ENCODE data around the gene UPF1. TPM values are rescaled to one million over a fixed set of nuclear protein-coding genes. Genes with fewer than 3 reads are reported as not detected.

UPF1 gene
- total RNA-seq, 1 donor from 2014 or later = 57.8 TPM

GRCh38 chr19:18803550-18804138 lies 28.1 kb upstream of the UPF1 start:
- no peak overlapping the region for H3K4me3 ChIP-seq (ENCODE audit: insufficient read depth, low read depth, low read length)
- peaks cover 43% of the 10 kb centered on the region for H3K27me3 Mint-ChIP-seq (ENCODE audit: low read depth, unreplicated experiment)
- FAIRE-seq = no peak

GRCh38 chr19:18804139-18804601 lies 27.6 kb upstream of the UPF1 start:
- no peak overlapping the region for H3K27ac ChIP-seq (ENCODE audit: low read depth, low read length)
- Mint-ChIP-seq H3K27me3 (ENCODE audit: low read depth, unreplicated experiment) (peaks cover 48% of the 10 kb centered on the region), H3K4me3 (ENCODE audit: unreplicated experiment) (no peak overlapping the region), H3K9me3 (ENCODE audit: unreplicated experiment) (no peaks in the 10 kb centered on the region), H3K36me3 (ENCODE audit: low read depth, unreplicated experiment) (no peaks in the 10 kb centered on the region), H3K4me1 (ENCODE audit: low read depth, unreplicated experiment) (no peaks in the 10 kb centered on the region), H3K27ac (ENCODE audit: unreplicated experiment) (no peak overlapping the region)
- no peaks in the 10 kb centered on the region for H3K4me1 ChIP-seq (ENCODE audit: insufficient read depth, low read length)
- H3K4me3 ChIP-seq (ENCODE audit: insufficient read depth, low read depth, low read length) = no peak overlapping the region
- no peak overlapping the region for H3K9ac ChIP-seq (ENCODE audit: low read length)
- DNase-seq (ENCODE audit: low read depth) = no peak
- no peak for FAIRE-seq
- TF ChIP-seq EZH2 (IDR thresholded peaks at IDR 0.05; ENCODE audit: insufficient read depth, low read length) (no peak), CTCF (IDR thresholded peaks at IDR 0.05; ENCODE audit: insufficient read depth, low read depth, low read length) (no peak)
- H3K36me3 ChIP-seq (ENCODE audit: insufficient read depth, low read length) = no peaks in the 10 kb centered on the region
- no peaks in the 10 kb centered on the region for H3K79me2 ChIP-seq (ENCODE audit: insufficient read depth, low read length)
- H3K9me3 ChIP-seq (ENCODE audit: insufficient read depth, low read depth, low read length) = no peaks in the 10 kb centered on the region
- peaks cover 11% of the 10 kb centered on the region for H3K27me3 ChIP-seq (ENCODE audit: insufficient read depth, low read length)
- no peaks in the 10 kb centered on the region for H4K20me1 ChIP-seq (ENCODE audit: insufficient read depth, low read length)
- H2AFZ ChIP-seq (ENCODE audit: low read depth, low read length) = no peak overlapping the region
- no peak overlapping the region for H3K4me2 ChIP-seq (ENCODE audit: low read length)

More at GRCh38 chr19:18803550-18804138, 28.1 kb upstream of the UPF1 start:
- Mint-ChIP-seq H3K4me3 (ENCODE audit: unreplicated experiment) (no peak overlapping the region), H3K27ac (ENCODE audit: unreplicated experiment) (no peak overlapping the region), H3K9me3 (ENCODE audit: unreplicated experiment) (no peaks in the 10 kb centered on the region), H3K36me3 (ENCODE audit: low read depth, unreplicated experiment) (no peaks in the 10 kb centered on the region), H3K4me1 (ENCODE audit: low read depth, unreplicated experiment) (no peaks in the 10 kb centered on the region)
- no peak overlapping the region for H3K9ac ChIP-seq (ENCODE audit: low read length)
- no peak for DNase-seq (ENCODE audit: low read depth)
- H3K27ac ChIP-seq (ENCODE audit: low read depth, low read length) = no peak overlapping the region
- H4K20me1 ChIP-seq (ENCODE audit: insufficient read depth, low read length) = no peaks in the 10 kb centered on the region
- no peaks in the 10 kb centered on the region for H3K4me1 ChIP-seq (ENCODE audit: insufficient read depth, low read length)
- no peaks in the 10 kb centered on the region for H3K9me3 ChIP-seq (ENCODE audit: insufficient read depth, low read depth, low read length)
- H3K79me2 ChIP-seq (ENCODE audit: insufficient read depth, low read length) = no peaks in the 10 kb centered on the region
- TF ChIP-seq EZH2 (IDR thresholded peaks at IDR 0.05; ENCODE audit: insufficient read depth, low read length) (no peak), CTCF (IDR thresholded peaks at IDR 0.05; ENCODE audit: insufficient read depth, low read depth, low read length) (no peak)
- H3K36me3 ChIP-seq (ENCODE audit: insufficient read depth, low read length) = no peaks in the 10 kb centered on the region
- no peak overlapping the region for H3K4me2 ChIP-seq (ENCODE audit: low read length)
- no peak overlapping the region for H2AFZ ChIP-seq (ENCODE audit: low read depth, low read length)
- peaks cover 11% of the 10 kb centered on the region for H3K27me3 ChIP-seq (ENCODE audit: insufficient read depth, low read length)

- Histone ChIP-seq H4K20me1 (ENCODE audit: insufficient read depth, low read length) (no peaks in the 10 kb centered on the region), H3K9ac (ENCODE audit: low read length) (no peak overlapping the region), H3K4me1 (ENCODE audit: insufficient read depth, low read length) (no peaks in the 10 kb centered on the region), H3K4me2 (ENCODE audit: low read length) (no peak overlapping the region), H3K79me2 (ENCODE audit: insufficient read depth, low read length) (no peaks in the 10 kb centered on the region), H3K4me3 (ENCODE audit: insufficient read depth, low read depth, low read length) (no peak overlapping the region), H2AFZ (ENCODE audit: low read depth, low read length) (no peak overlapping the region), H3K9me3 (ENCODE audit: insufficient read depth, low read depth, low read length) (no peaks in the 10 kb centered on the region), H3K27me3 (ENCODE audit: insufficient read depth, low read length) (peaks cover 14% of the 10 kb centered on the region), H3K36me3 (ENCODE audit: insufficient read depth, low read length) (no peaks in the 10 kb centered on the region), H3K27ac (ENCODE audit: low read depth, low read length) (no peak overlapping the region)
- no peak for DNase-seq (ENCODE audit: low read depth)
- no peaks in the 10 kb centered on the region for H3K4me1 Mint-ChIP-seq (ENCODE audit: low read depth, unreplicated experiment)
- H3K4me3 Mint-ChIP-seq (ENCODE audit: unreplicated experiment) = no peak overlapping the region
- no peaks in the 10 kb centered on the region for H3K9me3 Mint-ChIP-seq (ENCODE audit: unreplicated experiment)
- no peak for FAIRE-seq
- no peaks in the 10 kb centered on the region for H3K36me3 Mint-ChIP-seq (ENCODE audit: low read depth, unreplicated experiment)
- H3K27ac Mint-ChIP-seq (ENCODE audit: unreplicated experiment) = no peak overlapping the region
- peaks cover 52% of the 10 kb centered on the region for H3K27me3 Mint-ChIP-seq (ENCODE audit: low read depth, unreplicated experiment)
- TF ChIP-seq EZH2 (IDR thresholded peaks at IDR 0.05; ENCODE audit: insufficient read depth, low read length) = no peak
- TF ChIP-seq CTCF (IDR thresholded peaks at IDR 0.05; ENCODE audit: insufficient read depth, low read depth, low read length) = no peak
These were observed 27.1 kb upstream of the UPF1 start for GRCh38 chr19:18804643-18805042.

All from astrocyte (in vitro differentiated cells and primary cell).